H9 (cell line): ENCODE results near the gene CLEC16A. TPM values are rescaled to one million over a fixed set of nuclear protein-coding genes. Genes with fewer than 3 reads are reported as not detected.

Experiments used
- DNase-seq: peaks from one replicate; pipeline ENCODE4 v3.0.0-alpha.2; 2017
- H2AFZ ChIP-seq: one replicate; pipeline ENCODE4 v1.6.1; 2013; ENCODE audit warnings: mild to moderate bottlenecking, low read length, control low read depth, moderate library complexity
- H2AK5ac ChIP-seq: 2 replicates; pipeline ENCODE4 v1.6.1; 2013; ENCODE audit warnings: low read length, control low read depth, mixed read lengths; ENCODE audit not compliant: insufficient read length
- H2BK120ac ChIP-seq: one replicate; pipeline ENCODE4 v1.6.1; 2013; ENCODE audit warnings: low read depth, mild to moderate bottlenecking, low read length, control low read depth, inconsistent platforms; ENCODE audit not compliant: poor library complexity, severe bottlenecking
- H2BK12ac ChIP-seq: 2 replicates; pipeline ENCODE4 v1.6.1; 2013; ENCODE audit warnings: low read length, control low read depth, mixed read lengths, low read depth; ENCODE audit not compliant: insufficient read length
- H2BK15ac ChIP-seq: 2 replicates; pipeline ENCODE4 v1.6.1; 2013; ENCODE audit warnings: low read depth, low read length, control low read depth
- H2BK20ac ChIP-seq: one replicate; pipeline ENCODE4 v1.6.1; 2013; ENCODE audit warnings: low read depth, mild to moderate bottlenecking, low read length, control low read depth, inconsistent platforms; ENCODE audit not compliant: poor library complexity, severe bottlenecking
- H2BK5ac ChIP-seq: 2 replicates; pipeline ENCODE4 v1.6.1; 2013; ENCODE audit warnings: low read length, control low read depth, mixed read lengths; ENCODE audit not compliant: insufficient read length
- H3K14ac ChIP-seq: 2 replicates; pipeline ENCODE4 v1.6.1; 2013; ENCODE audit warnings: low read length, control low read depth; ENCODE audit not compliant: insufficient read depth
- H3K18ac ChIP-seq: 2 replicates; pipeline ENCODE4 v1.6.1; 2013; ENCODE audit warnings: low read depth, mild to moderate bottlenecking, mixed read lengths, low read length, control low read depth; ENCODE audit not compliant: insufficient read length
- H3K23ac ChIP-seq: 2 replicates; pipeline ENCODE4 v1.6.1; 2013; ENCODE audit warnings: low read length, control low read depth, mixed read lengths, low read depth; ENCODE audit not compliant: insufficient read length
- H3K23me2 ChIP-seq: 2 replicates; pipeline ENCODE4 v1.6.1; 2013; ENCODE audit warnings: low read depth, mild to moderate bottlenecking, mixed read lengths, low read length, control low read depth; ENCODE audit not compliant: insufficient read length, poor library complexity, severe bottlenecking
- H3K27ac ChIP-seq: 2 replicates; pipeline ENCODE4 v1.5.1; 2013; ENCODE audit warnings: low read length, control low read depth, mixed read lengths, low read depth; ENCODE audit not compliant: insufficient read length
- H3K27me3 ChIP-seq: 2 replicates; pipeline ENCODE4 v1.6.1; 2013; ENCODE audit warnings: low read length, control low read depth, inconsistent platforms; ENCODE audit not compliant: insufficient read depth
- H3K4ac ChIP-seq: 2 replicates; pipeline ENCODE4 v1.6.1; 2013; ENCODE audit warnings: low read depth, mild to moderate bottlenecking, control low read depth, inconsistent platforms, low read length, moderate library complexity
- H3K4me1 ChIP-seq: 2 replicates; pipeline ENCODE4 v1.6.1; 2013; ENCODE audit warnings: low read length, control low read depth, inconsistent platforms; ENCODE audit not compliant: insufficient read depth
- H3K4me2 ChIP-seq: 2 replicates; pipeline ENCODE4 v1.6.1; 2013; ENCODE audit warnings: low read length, control low read depth, mixed read lengths; ENCODE audit not compliant: insufficient read length, insufficient read depth
- H3K56ac ChIP-seq: 2 replicates; pipeline ENCODE4 v1.6.1; 2013; ENCODE audit warnings: low read depth, mild to moderate bottlenecking, mixed read lengths, low read length, control low read depth; ENCODE audit not compliant: insufficient read length
- H3K79me1 ChIP-seq: 2 replicates; pipeline ENCODE4 v1.6.1; 2013; ENCODE audit warnings: low read depth, mild to moderate bottlenecking, moderate library complexity, low read length, control low read depth, inconsistent platforms; ENCODE audit not compliant: insufficient read depth, poor library complexity, severe bottlenecking
- H3K79me2 ChIP-seq: 2 replicates; pipeline ENCODE4 v1.6.1; 2013; ENCODE audit warnings: low read length, control low read depth, inconsistent platforms; ENCODE audit not compliant: insufficient read depth
- H3K9ac ChIP-seq: 2 replicates; pipeline ENCODE4 v1.6.1; 2013; ENCODE audit warnings: low read length, control low read depth, mixed read lengths; ENCODE audit not compliant: insufficient read length; ENCODE audit errors: extremely low read depth
- H3K9me3 ChIP-seq: one replicate; pipeline ENCODE4 v1.6.1; 2013; ENCODE audit warnings: low read depth, low read length, inconsistent platforms; ENCODE audit not compliant: control insufficient read depth
- H3T11ph ChIP-seq: one replicate; pipeline ENCODE4 v1.6.1; 2013; ENCODE audit warnings: mild to moderate bottlenecking, low read length, control low read depth, inconsistent platforms
- H4K20me1 ChIP-seq: one replicate; pipeline ENCODE4 v1.6.1; 2013; ENCODE audit not compliant: control insufficient read depth, insufficient read length, insufficient read depth
- H4K5ac ChIP-seq: 2 replicates; pipeline ENCODE4 v1.6.1; 2013; ENCODE audit warnings: low read depth, mild to moderate bottlenecking, mixed read lengths, low read length, control low read depth; ENCODE audit not compliant: insufficient read length
- H4K8ac ChIP-seq: replicated peaks from 2 replicates; pipeline ENCODE4 v1.6.1; 2013; ENCODE audit warnings: low read length, control low read depth, mixed read lengths, low read depth; ENCODE audit not compliant: insufficient read length
- H4K91ac ChIP-seq: 2 replicates; pipeline ENCODE4 v1.6.1; 2013; ENCODE audit warnings: low read depth, mild to moderate bottlenecking, moderate library complexity, mixed read lengths, low read length, control low read depth; ENCODE audit not compliant: insufficient read length
- H3K27ac Mint-ChIP-seq, 3 experiments: 2 replicates in 2 of 3; 3 replicates in 1 of 3; pipeline ENCODE4 v1.8.0; 2020 to 2021; ENCODE audit warnings: mixed read lengths in 3 of 3, mild to moderate bottlenecking in 1 of 3, moderate library complexity in 1 of 3
- H3K27me3 Mint-ChIP-seq: 2 replicates; pipeline ENCODE4 v1.8.0; 2021; ENCODE audit warnings: low read depth, mild to moderate bottlenecking, moderate library complexity, mixed read lengths
- H3K36me3 Mint-ChIP-seq, 3 experiments: 2 replicates in 2 of 3; 3 replicates in 1 of 3; pipeline ENCODE4 v1.8.0; 2020 to 2021; ENCODE audit warnings: low read depth in 3 of 3, mixed read lengths in 3 of 3; ENCODE audit not compliant: insufficient read depth in 1 of 3
- H3K4me1 Mint-ChIP-seq, 2 experiments: 2 replicates each; pipeline ENCODE4 v1.8.0; 2020; ENCODE audit warnings: mixed read lengths in 2 of 2
- H3K4me3 Mint-ChIP-seq, 2 experiments: 2 replicates in 1 of 2; 3 replicates in 1 of 2; pipeline ENCODE4 v1.8.0; 2020 to 2021; ENCODE audit warnings: mild to moderate bottlenecking in 2 of 2, mixed read lengths in 2 of 2, moderate library complexity in 1 of 2
- H3K9me3 Mint-ChIP-seq, 2 experiments: 2 replicates in 1 of 2; 3 replicates in 1 of 2; pipeline ENCODE4 v1.8.0; 2020; ENCODE audit warnings: mild to moderate bottlenecking in 2 of 2, mixed read lengths in 2 of 2, moderate library complexity in 1 of 2
- CTCF ChIP-seq: fragments of 200-600 bp; sonication (generic); conservative IDR thresholded peaks from 3 replicates; pipeline ENCODE4 v1.8.0; 2021; ENCODE audit warnings: antibody characterized with exemption, mild to moderate bottlenecking
- WGBS: extraction: QIAGEN DNeasy Blood & Tissue Kit; methylation state at CpG from one replicate; pipeline ENCODE4 v1.1.7; 2013; ENCODE audit warnings: missing lambda C conversion rate, low lambda C conversion rate, mixed read lengths; ENCODE audit not compliant: insufficient read length; ENCODE audit errors: extremely low coverage; 5-methylcytosine and 5-hydroxymethylcytosine counted together
- total RNA-seq: library from RNA; stranded (reverse); gene quantifications from 2 replicates; pipeline ENCODE4 v1.2.1, GENCODE V29; 2021

Gene CLEC16A
- total RNA-seq, 1 experiment from 2014 or later = 15.2 TPM

- no peak overlapping the region for H3K4me3 Mint-ChIP-seq
- H2AFZ ChIP-seq = no peak overlapping the region
- peaks cover 12 to 19% of the 10 kb centered on the region in 2 experiments for H3K4me1 Mint-ChIP-seq
- H4K91ac ChIP-seq = peak overlapping the region; percentile 10
- H3K4ac ChIP-seq = no peak overlapping the region
- no peak for DNase-seq
- H3K79me1 ChIP-seq = no peaks in the 10 kb centered on the region
- H3K27ac Mint-ChIP-seq = peak overlapping the region in 2 of 3 experiments; percentile 5 to 12; a peak in 2 of 7 replicates
- H3K4me2 ChIP-seq = no peak overlapping the region
- H2BK20ac ChIP-seq = no peak overlapping the region
- no peaks in the 10 kb centered on the region for H4K20me1 ChIP-seq
- H3K79me2 ChIP-seq = no peaks in the 10 kb centered on the region
- H2AK5ac ChIP-seq = no peak overlapping the region
- no peaks in the 10 kb centered on the region for H3K9me3 ChIP-seq
- peaks cover 0 to 3% of the 10 kb centered on the region in 2 experiments; a peak in 1 of 5 replicates for H3K9me3 Mint-ChIP-seq
- H2BK15ac ChIP-seq = no peak overlapping the region
- no peaks in the 10 kb centered on the region for H3K27me3 ChIP-seq
- no peak overlapping the region for H4K8ac ChIP-seq
- H3T11ph ChIP-seq = no peak overlapping the region
- no peak overlapping the region for H3K23ac ChIP-seq
- H3K18ac ChIP-seq = no peak overlapping the region
- no peaks in the 10 kb centered on the region; a peak in 1 of 7 replicates for H3K36me3 Mint-ChIP-seq
- H3K9ac ChIP-seq = no peak overlapping the region
- H3K27ac ChIP-seq = no peak overlapping the region
- H4K5ac ChIP-seq = no peak overlapping the region
- no peak overlapping the region for H3K14ac ChIP-seq
- H3K23me2 ChIP-seq = no peaks in the 10 kb centered on the region
- no peak overlapping the region for H3K56ac ChIP-seq
- peaks cover 7% of the 10 kb centered on the region for H3K27me3 Mint-ChIP-seq
- no peak for TF ChIP-seq CTCF
- no CpG with 5 or more reads among the region's 23 CpGs for WGBS
- no peak overlapping the region for H2BK5ac ChIP-seq
- no peak overlapping the region for H2BK12ac ChIP-seq
- H3K4me1 ChIP-seq = peaks cover 3% of the 10 kb centered on the region
- no peak overlapping the region for H2BK120ac ChIP-seq
These were observed 244.7 kb downstream of the CLEC16A start for GRCh38 chr16:11188801-11189740.
